Stomach smooth muscle (tissue), 2 donors: ENCODE data around the gene CCDC169.
A peak's percentile ranks its signal among the peaks of the same experiment; 100 is the strongest.

ENCODE experiments used
- H3K27ac ChIP-seq: one replicate; pipeline ENCODE4 v1.7.0; 2013; ENCODE audit warnings: mild to moderate bottlenecking, low read length, inconsistent platforms
- H3K27me3 ChIP-seq, 2 donors: one replicate each; pipeline ENCODE4 v1.7.0; 2013; ENCODE audit warnings: low read length in 2 of 2; ENCODE audit not compliant: insufficient read depth in 2 of 2, control insufficient read depth in 1 of 2
- H3K36me3 ChIP-seq, 2 donors: one replicate each; pipeline ENCODE4 v1.7.0; 2013; ENCODE audit warnings: low read length in 2 of 2; ENCODE audit not compliant: control insufficient read depth in 2 of 2, insufficient read depth in 2 of 2
- H3K4me1 ChIP-seq: one replicate; pipeline ENCODE4 v1.7.0; 2013; ENCODE audit warnings: low read length; ENCODE audit not compliant: control insufficient read depth, insufficient read depth
- H3K4me3 ChIP-seq, 2 donors: one replicate each; pipeline ENCODE4 v1.7.0; 2013; ENCODE audit warnings: low read length in 2 of 2
- H3K9ac ChIP-seq, 2 donors: one replicate each; pipeline ENCODE4 v1.7.0; 2013; ENCODE audit warnings: low read length in 2 of 2, mild to moderate bottlenecking in 1 of 2
- H3K9me3 ChIP-seq, 2 donors: one replicate each; pipeline ENCODE4 v1.7.0; 2013; ENCODE audit warnings: low read length in 2 of 2; ENCODE audit not compliant: control insufficient read depth in 2 of 2
- donor health status: healthy.
- donor health status: Pancreatic carcinoma.

The CCDC169 gene

GRCh38 chr13:36297366-36298338, at the start of gene CCDC169:
TSS of gene CCDC169 (minus strand) at chr13:36297814. CDS start at chr13:36297719, 95 bp downstream.
- peak within 1 kb of the TSS; percentile 89 to 91 for H3K9ac ChIP-seq
- H3K4me3 ChIP-seq, result peak within 1 kb of the TSS; percentile 75 to 91
- H3K36me3 ChIP-seq, result no peaks in the 10 kb centered on the region
- H3K4me1 ChIP-seq, result peaks cover 5% of the 10 kb centered on the region
- H3K27ac ChIP-seq, result peak within 1 kb of the TSS; percentile 85
- H3K9me3 ChIP-seq, result no peaks in the 10 kb centered on the region
- no peaks in the 10 kb centered on the region for H3K27me3 ChIP-seq

GRCh38 chr13:36346222-36347083, 48.8 kb upstream of the CCDC169 start, which contains the start of gene SPART:
TSS of gene SPART (minus strand) at chr13:36346394. CDS start at chr13:36335830, 10,564 bp downstream.
- Histone ChIP-seq H3K27ac (peak within 1 kb of the TSS; percentile 98), H3K9me3 (no peaks in the 10 kb centered on the region), H3K9ac (peak within 1 kb of the TSS; percentile 98 to 99), H3K4me1 (peaks cover 5% of the 10 kb centered on the region), H3K4me3 (peak within 1 kb of the TSS; percentile 95 to 96), H3K27me3 (no peaks in the 10 kb centered on the region), H3K36me3 (no peaks in the 10 kb centered on the region)

GRCh38 chr13:36345438-36346221, 48.0 kb upstream of the CCDC169 start:
- Histone ChIP-seq H3K9ac (peak overlapping the region; percentile 98 to 99), H3K27me3 (no peaks in the 10 kb centered on the region), H3K4me1 (peaks cover 5% of the 10 kb centered on the region), H3K36me3 (no peaks in the 10 kb centered on the region), H3K9me3 (no peaks in the 10 kb centered on the region), H3K27ac (peak overlapping the region; percentile 98), H3K4me3 (peak overlapping the region; percentile 95 to 96)

GRCh38 chr13:36344886-36345437, 47.3 kb upstream of the CCDC169 start:
- H3K4me1 ChIP-seq, result peaks cover 5% of the 10 kb centered on the region
- H3K9me3 ChIP-seq, result no peaks in the 10 kb centered on the region
- H3K4me3 ChIP-seq, result peak overlapping the region; percentile 95 to 96
- peak overlapping the region; percentile 98 to 99 for H3K9ac ChIP-seq
- no peaks in the 10 kb centered on the region for H3K36me3 ChIP-seq
- peak overlapping the region; percentile 98 for H3K27ac ChIP-seq
- H3K27me3 ChIP-seq, result no peaks in the 10 kb centered on the region

- peak overlapping the region; percentile 54 to 96 for H3K4me3 ChIP-seq
- no peaks in the 10 kb centered on the region for H3K27me3 ChIP-seq
- no peaks in the 10 kb centered on the region for H3K9me3 ChIP-seq
- H3K36me3 ChIP-seq, result no peaks in the 10 kb centered on the region
- H3K9ac ChIP-seq, result no peak overlapping the region
- peaks cover 5% of the 10 kb centered on the region for H3K4me1 ChIP-seq
- no peak overlapping the region for H3K27ac ChIP-seq
Measured at GRCh38 chr13:36344173-36344572, 46.6 kb upstream of the CCDC169 start.

GRCh38 chr13:36343766-36344165, 46.2 kb upstream of the CCDC169 start:
- Histone ChIP-seq H3K4me1 (peaks cover 5% of the 10 kb centered on the region), H3K9me3 (no peaks in the 10 kb centered on the region), H3K36me3 (no peaks in the 10 kb centered on the region), H3K9ac (no peak overlapping the region), H3K27me3 (no peaks in the 10 kb centered on the region), H3K4me3 (no peak overlapping the region), H3K27ac (no peak overlapping the region)

- Histone ChIP-seq H3K9me3 (no peaks in the 10 kb centered on the region), H3K4me3 (no peak overlapping the region), H3K27ac (no peak overlapping the region), H3K4me1 (peaks cover 5% of the 10 kb centered on the region), H3K27me3 (no peaks in the 10 kb centered on the region), H3K36me3 (no peaks in the 10 kb centered on the region), H3K9ac (no peak overlapping the region)
Measured at GRCh38 chr13:36342715-36343114, 45.1 kb upstream of the CCDC169 start.

- no peaks in the 10 kb centered on the region for H3K9me3 ChIP-seq
- H3K36me3 ChIP-seq, result no peaks in the 10 kb centered on the region
- H3K27ac ChIP-seq, result no peak overlapping the region
- no peaks in the 10 kb centered on the region for H3K27me3 ChIP-seq
- H3K9ac ChIP-seq, result no peak overlapping the region
- no peak overlapping the region for H3K4me3 ChIP-seq
- peaks cover under 1% of the 10 kb centered on the region for H3K4me1 ChIP-seq
Measured at GRCh38 chr13:36341718-36342117, 44.1 kb upstream of the CCDC169 start.

- Histone ChIP-seq H3K4me3 (no peak overlapping the region), H3K9ac (no peak overlapping the region), H3K27ac (no peak overlapping the region), H3K36me3 (peaks cover 0 to 3% of the 10 kb centered on the region in 2 donors), H3K4me1 (no peaks in the 10 kb centered on the region), H3K27me3 (no peaks in the 10 kb centered on the region), H3K9me3 (no peaks in the 10 kb centered on the region)
Measured at GRCh38 chr13:36339600-36340155, 42.1 kb upstream of the CCDC169 start.
